Colonic mucosa (tissue), 4 donors: Measurements from ENCODE around the gene NATD1. TPM values are rescaled to one million over a fixed set of nuclear protein-coding genes. Genes with fewer than 3 reads are reported as not detected.

ENCODE experiments used
- DNase-seq: peaks from one replicate; pipeline ENCODE4 v3.0.0-alpha.2; 2020
- H3K27ac ChIP-seq: fragments of 200-600 bp; one replicate; pipeline ENCODE4 v1.8.0; 2021
- H3K27me3 ChIP-seq: fragments of 200-600 bp; one replicate; pipeline ENCODE4 v1.8.0; 2021
- H3K36me3 ChIP-seq: fragments of 200-600 bp; one replicate; pipeline ENCODE4 v1.8.0; 2021
- H3K4me1 ChIP-seq: fragments of 200-600 bp; one replicate; pipeline ENCODE4 v1.8.0; 2021; ENCODE audit warnings: mild to moderate bottlenecking
- H3K4me3 ChIP-seq: fragments of 200-600 bp; one replicate; pipeline ENCODE4 v1.8.0; 2021
- H3K9ac ChIP-seq, 2 donors: one replicate each; pipeline ENCODE4 v1.7.0; 2013; ENCODE audit warnings: control low read depth in 2 of 2, low read depth in 2 of 2, low read length in 2 of 2
- H3K9me3 ChIP-seq: fragments of 200-600 bp; one replicate; pipeline ENCODE4 v1.8.0; 2021
- CTCF ChIP-seq: fragments of 200-600 bp; IDR thresholded peaks from one replicate; pipeline ENCODE4 v1.8.0; 2022; ENCODE audit warnings: antibody characterized with exemption, mild to moderate bottlenecking
- intact Hi-C: fragments of 100-400 bp; cut with DNase I; formaldehyde crosslinking; loops from one replicate; pipeline ENCODE4 v1.14.1; 2022
- total RNA-seq, 2 donors: library from RNA; stranded (reverse); fragmentation: NEBNext Ultra II Directional in 1 of 2; extraction: Animal tissue kit (Norgen Biotek cat#: 25700) in 1 of 2; gene quantifications; one replicate each; pipeline ENCODE4 v1.2.1, GENCODE V29; 2021
- donor health status: healthy.
- donor health status: DM: no; HTN: no; CAD: no.
- donor health status: DM: no; HTN: no; CAD: no.

The NATD1 gene
- total RNA-seq, 2 donors from 2014 or later = 1.8 to 5.2 TPM

DNA sequence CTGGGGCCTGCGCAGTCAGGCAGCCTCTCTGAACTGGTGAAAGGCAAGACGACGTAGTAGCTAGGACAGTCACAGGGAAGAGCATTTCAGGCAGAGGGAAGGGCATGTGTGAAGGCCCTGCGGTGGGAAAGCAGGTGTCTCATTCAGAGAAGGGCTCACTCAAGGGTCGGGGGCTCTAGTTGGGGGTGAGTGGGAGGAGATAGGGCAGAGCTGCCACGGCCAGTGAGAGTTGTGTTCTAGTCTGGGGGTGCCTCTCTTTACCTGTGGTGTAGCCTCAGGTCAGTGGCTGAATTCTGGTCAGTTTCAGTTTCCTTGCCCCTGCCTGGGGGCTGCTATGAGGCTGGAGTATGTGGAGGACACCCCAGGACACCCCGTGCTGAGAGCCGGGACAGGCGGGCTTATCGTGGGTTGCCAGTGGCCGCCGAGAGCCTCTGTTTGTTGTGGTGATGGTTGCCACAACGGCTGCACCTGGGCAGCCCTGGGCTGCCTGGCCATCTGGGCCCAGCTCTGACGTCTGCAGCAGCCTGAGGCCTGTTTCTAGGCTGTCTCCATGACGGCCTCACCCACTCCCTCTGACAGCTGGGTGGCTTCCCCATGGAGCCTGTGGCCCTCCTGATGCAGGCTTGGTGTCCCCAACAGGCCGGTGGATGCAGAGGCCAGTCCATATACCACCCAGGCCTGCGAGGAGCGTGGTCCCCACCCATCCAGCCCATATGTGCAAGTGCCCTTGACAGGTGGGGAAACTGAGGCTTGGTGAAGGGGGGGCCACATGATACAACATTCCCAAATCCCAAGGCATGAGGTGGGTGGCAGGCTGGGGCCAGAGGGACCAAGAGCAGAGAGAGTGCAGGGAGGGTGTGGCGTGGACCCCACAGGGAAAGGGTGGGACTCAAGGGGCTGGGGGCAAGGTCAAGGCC, 42.1 kb upstream of the NATD1 start:
- no peak overlapping the region for H3K27ac ChIP-seq
- intact Hi-C loops = no loop called here
- peaks cover 17% of the 10 kb centered on the region for H3K36me3 ChIP-seq
- H3K9ac ChIP-seq = no peak overlapping the region
- H3K27me3 ChIP-seq = no peaks in the 10 kb centered on the region
- no peak for DNase-seq
- no peaks in the 10 kb centered on the region for H3K4me1 ChIP-seq
- no peak overlapping the region for H3K4me3 ChIP-seq
- TF ChIP-seq CTCF = no peak
- H3K9me3 ChIP-seq = no peaks in the 10 kb centered on the region

DNA sequence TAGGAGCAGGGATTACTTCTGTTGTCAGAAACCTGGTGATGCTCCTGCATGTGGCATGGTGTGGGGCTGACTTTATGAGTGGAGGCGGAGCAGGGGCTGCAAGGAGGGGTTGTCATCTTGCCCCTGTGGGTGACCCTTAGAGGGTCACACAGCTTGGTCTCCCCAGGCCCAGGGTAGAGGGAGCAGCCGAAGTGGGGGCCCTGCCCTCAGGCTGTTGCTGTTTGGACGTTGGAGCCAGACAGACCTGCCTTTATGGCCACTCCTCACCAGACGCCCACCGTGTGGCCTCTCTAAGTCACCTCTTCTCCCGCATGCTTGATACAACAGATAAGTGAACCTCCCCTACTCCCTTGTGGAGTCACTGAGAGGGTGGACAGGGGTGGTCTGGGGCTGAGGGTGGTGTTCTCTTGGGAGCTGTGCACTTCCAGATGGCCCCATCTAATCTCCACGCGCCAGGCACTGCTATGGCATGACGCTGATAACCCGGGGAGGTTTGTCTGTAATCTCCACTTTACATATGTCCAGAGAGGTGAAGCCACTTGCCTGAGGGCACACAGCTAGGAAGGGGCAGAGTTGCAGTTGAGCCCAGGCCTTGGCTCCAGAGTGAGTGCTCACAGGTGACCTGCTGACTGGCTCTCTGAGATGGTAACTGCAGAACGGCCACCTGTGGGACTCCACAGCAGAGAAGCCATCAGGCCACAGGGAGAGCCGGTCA, 41.3 kb upstream of the NATD1 start:
- no peak for DNase-seq
- intact Hi-C loops = no loop called here
- Histone ChIP-seq H3K9ac (no peak overlapping the region), H3K27ac (no peak overlapping the region), H3K36me3 (peaks cover 9% of the 10 kb centered on the region), H3K9me3 (no peaks in the 10 kb centered on the region), H3K4me1 (no peaks in the 10 kb centered on the region), H3K27me3 (no peaks in the 10 kb centered on the region), H3K4me3 (no peak overlapping the region)
- TF ChIP-seq CTCF = no peak

DNA sequence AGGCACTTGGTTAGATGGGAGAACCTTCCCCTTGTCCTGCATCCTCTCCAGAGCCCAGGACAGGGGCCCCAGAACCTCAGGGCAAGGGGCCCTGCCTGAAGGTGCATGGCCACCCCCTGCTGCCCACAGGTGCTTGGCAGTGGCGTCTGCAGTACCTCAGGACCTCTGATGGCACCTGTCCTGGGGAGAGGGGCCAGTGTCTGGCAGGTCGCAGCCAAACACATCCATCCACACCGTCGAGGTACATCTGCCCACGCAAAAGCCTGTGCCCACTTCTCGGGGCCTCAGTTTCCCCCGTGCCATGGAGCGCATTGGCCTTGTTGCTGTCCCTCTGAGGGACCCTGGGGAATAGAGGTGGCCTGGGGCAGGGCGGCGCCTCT, 40.6 kb upstream of the NATD1 start:
- Histone ChIP-seq H3K4me3 (no peak overlapping the region), H3K36me3 (peaks cover 5% of the 10 kb centered on the region), H3K9ac (no peak overlapping the region), H3K27ac (no peak overlapping the region), H3K9me3 (no peaks in the 10 kb centered on the region), H3K4me1 (peaks cover 6% of the 10 kb centered on the region), H3K27me3 (no peaks in the 10 kb centered on the region)
- TF ChIP-seq CTCF = no peak
- no peak for DNase-seq
- intact Hi-C loops = no loop called here

GRCh38 chr17:21292867-21293830, 39.9 kb upstream of the NATD1 start:
- Histone ChIP-seq H3K27me3 (no peaks in the 10 kb centered on the region), H3K4me1 (peaks cover 12% of the 10 kb centered on the region), H3K36me3 (no peaks in the 10 kb centered on the region), H3K4me3 (no peak overlapping the region), H3K27ac (no peak overlapping the region), H3K9ac (no peak overlapping the region), H3K9me3 (no peaks in the 10 kb centered on the region)
- DNase-seq = no peak
- no peak for TF ChIP-seq CTCF
- intact Hi-C loops = no loop called here

DNA sequence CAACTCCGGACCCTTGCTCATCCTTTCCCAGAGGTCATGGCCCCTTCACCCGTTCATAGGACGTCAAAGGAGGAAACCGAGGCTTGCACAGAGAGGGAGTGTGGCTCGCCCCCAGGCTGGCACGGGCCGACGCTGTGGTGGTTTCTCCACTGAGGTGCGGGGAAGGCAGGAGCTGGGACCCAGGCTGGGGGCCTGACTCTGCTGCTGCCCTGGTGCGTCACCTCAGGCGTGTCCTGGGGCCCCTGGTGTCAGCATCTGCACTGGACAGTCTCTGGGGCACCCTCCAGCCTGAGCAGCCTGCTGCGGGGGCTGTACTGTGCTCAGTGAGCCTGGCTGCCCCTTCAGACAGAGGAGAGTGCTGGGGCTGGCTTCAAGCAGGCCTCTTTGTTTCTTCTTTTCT, 38.7 kb upstream of the NATD1 start:
- peaks cover 20% of the 10 kb centered on the region for H3K4me1 ChIP-seq
- no peak overlapping the region for H3K4me3 ChIP-seq
- intact Hi-C loops = no loop called here
- H3K9ac ChIP-seq = no peak overlapping the region
- H3K36me3 ChIP-seq = no peaks in the 10 kb centered on the region
- no peak overlapping the region for H3K27ac ChIP-seq
- no peaks in the 10 kb centered on the region for H3K27me3 ChIP-seq
- DNase-seq = no peak
- no peak for TF ChIP-seq CTCF
- no peaks in the 10 kb centered on the region for H3K9me3 ChIP-seq
